H1 (cell line): ENCODE results near the gene FGF12. TPM values are rescaled to one million over a fixed set of nuclear protein-coding genes. Genes with fewer than 3 reads are reported as not detected.
A peak's percentile ranks its signal among the peaks of the same experiment; 100 is the strongest.

Experiments
- ASH2L ChIP-seq: fragments of 200-600, 300-600 bp; sonication (generic); IDR thresholded peaks from one replicate; pipeline ENCODE4 v1.7.1; 2017; ENCODE audit warnings: low read length
- CEBPB ChIP-seq: IDR thresholded peaks from 2 replicates; pipeline ENCODE4 v1.6.1; 2012; ENCODE audit warnings: low read depth, low read length
- CHD2 ChIP-seq: IDR thresholded peaks from 2 replicates; pipeline ENCODE4 v1.6.1; 2012; ENCODE audit warnings: low read length, improper control_type of control experiment
- CHD7 ChIP-seq: fragments of 300-600 bp; sonication (generic); IDR thresholded peaks from 2 replicates; pipeline ENCODE4 v1.7.1; 2012; ENCODE audit warnings: low read length, moderate library complexity, mild to moderate bottlenecking, inconsistent platforms; ENCODE audit not compliant: insufficient replicate concordance
- CTBP2 ChIP-seq: IDR thresholded peaks from 2 replicates; pipeline ENCODE4 v1.7.0; 2011; ENCODE audit warnings: borderline replicate concordance, mild to moderate bottlenecking, moderate library complexity, mixed read lengths, low read length; ENCODE audit not compliant: insufficient read depth, insufficient read length
- KDM4A ChIP-seq: IDR thresholded peaks from one replicate; pipeline ENCODE4 v1.7.1; 2012; ENCODE audit warnings: low read depth, mild to moderate bottlenecking, moderate library complexity, low read length, inconsistent platforms; ENCODE audit not compliant: severe bottlenecking
- NANOG ChIP-seq: IDR thresholded peaks from 2 replicates; pipeline ENCODE4 v1.6.1; 2011; ENCODE audit warnings: low read length, low read depth, mild to moderate bottlenecking, inconsistent platforms; ENCODE audit not compliant: insufficient read depth, poor library complexity, severe bottlenecking
- RAD21 ChIP-seq, 2 experiments: IDR thresholded peaks in 1 of 2; conservative IDR thresholded peaks in 1 of 2; 2 replicates each; pipeline ENCODE4 v1.6.1; 2011; ENCODE audit warnings: low read depth in 2 of 2, low read length in 2 of 2, improper control_type of control experiment in 1 of 2, inconsistent platforms in 1 of 2, mild to moderate bottlenecking in 1 of 2, moderate library complexity in 1 of 2
- SIN3A ChIP-seq, 2 experiments: IDR thresholded peaks in 1 of 2; conservative IDR thresholded peaks in 1 of 2; 2 replicates each; pipeline ENCODE4 v1.6.1; 2011 to 2012; ENCODE audit warnings: low read length in 2 of 2, improper control_type of control experiment in 1 of 2, low read depth in 1 of 2, mild to moderate bottlenecking in 1 of 2
- polyA plus RNA-seq, 7 experiments: library from polyadenylated mRNA; depleted of rRNA in 3 of 7; stranded (reverse) in 5 of 7; unstranded in 2 of 7; fragments of >200 nt in 5 of 7; fragments of 200-250 nt in 2 of 7; gene quantifications; 1 replicate in 5 of 7; 2 replicates in 1 of 7; 4 replicates in 1 of 7; pipeline versions ENCODE4 v1.2.1 to v1.2.3, GENCODE V29; 2011 to 2013; ENCODE audit warnings: missing spikeins in 2 of 7, mixed read lengths in 2 of 7
- total RNA-seq: library from RNA; stranded (reverse); fragmentation: NEBNext Ultra II Directional; extraction: Animal tissue kit (Norgen Biotek cat#: 25700); gene quantifications from 2 replicates; pipeline ENCODE4 v1.2.1, GENCODE V29; 2021

Gene FGF12
- total and polyA plus RNA-seq, 2 of the 8 experiments (the other 6 are each of a cell fraction or from before 2014, with no cell fraction given), result 4.1 to 16.6 TPM

- TF ChIP-seq CHD7 (peak; percentile 47), CHD2 (no peak), ASH2L (no peak), NANOG (peak; percentile 66), CTBP2 (no peak), CEBPB (no peak), SIN3A (conservative IDR thresholded peaks at IDR 0.05 in 1 of 2, IDR thresholded peaks at IDR 0.05 in 1 of 2; ENCODE audit: low read depth in 1 of 2, low read length in 2 of 2) (peak; percentile 59 to 61; a peak in 2 of 4 replicates), RAD21 (IDR thresholded peaks at IDR 0.05 in 1 of 2, conservative IDR thresholded peaks at IDR 0.05 in 1 of 2; ENCODE audit: low read depth in 2 of 2, low read length in 2 of 2) (no peak), KDM4A (no peak)
Measured at GRCh38 chr3:192417017-192417416, 310.3 kb downstream of the FGF12 start (continued).
